Endodermal cell (in vitro differentiated cells): ENCODE results near the gene MTSS2. TPM values are rescaled to one million over a fixed set of nuclear protein-coding genes. Genes with fewer than 3 reads are reported as not detected.

Experiments used
- DNase-seq: peaks from one replicate; pipeline ENCODE4 v3.0.0-alpha.2; 2017
- H3K27ac ChIP-seq: 2 replicates; pipeline ENCODE4 v1.5.1; 2013; ENCODE audit warnings: mild to moderate bottlenecking, low read depth, low read length, moderate library complexity
- H3K27me3 ChIP-seq: 2 replicates; pipeline ENCODE4 v1.6.1; 2013; ENCODE audit warnings: mild to moderate bottlenecking, low read length, moderate library complexity; ENCODE audit not compliant: insufficient read depth, control insufficient read depth, poor library complexity, severe bottlenecking
- H3K36me3 ChIP-seq: 2 replicates; pipeline ENCODE4 v1.7.0; 2013; ENCODE audit warnings: mild to moderate bottlenecking, low read length, moderate library complexity; ENCODE audit not compliant: control insufficient read depth, insufficient read depth
- H3K4me1 ChIP-seq: one replicate; pipeline ENCODE4 v1.7.0; 2013; ENCODE audit warnings: low read length; ENCODE audit not compliant: control insufficient read depth, insufficient read depth
- H3K4me3 ChIP-seq: 2 replicates; pipeline ENCODE4 v1.5.1; 2013; ENCODE audit warnings: mild to moderate bottlenecking, low read length, moderate library complexity
- H3K9ac ChIP-seq: 2 replicates; pipeline ENCODE4 v1.6.1; 2013; ENCODE audit warnings: mild to moderate bottlenecking, low read length, moderate library complexity; ENCODE audit not compliant: poor library complexity, severe bottlenecking; ENCODE audit errors: extremely low read depth
- H3K9me3 ChIP-seq: 2 replicates; pipeline ENCODE4 v1.6.1; 2013; ENCODE audit warnings: mild to moderate bottlenecking, low read length, moderate library complexity; ENCODE audit not compliant: control insufficient read depth
- H3K27ac Mint-ChIP-seq: 2 replicates; pipeline ENCODE4 v1.8.0; 2020; ENCODE audit warnings: mixed read lengths
- H3K27me3 Mint-ChIP-seq: 2 replicates; pipeline ENCODE4 v1.8.0; 2021; ENCODE audit warnings: mild to moderate bottlenecking, mixed read lengths; ENCODE audit not compliant: insufficient read depth
- H3K36me3 Mint-ChIP-seq: 2 replicates; pipeline ENCODE4 v1.8.0; 2020; ENCODE audit warnings: low read depth, mixed read lengths
- H3K4me1 Mint-ChIP-seq: 2 replicates; pipeline ENCODE4 v1.8.0; 2020; ENCODE audit warnings: mixed read lengths
- H3K4me3 Mint-ChIP-seq: 2 replicates; pipeline ENCODE4 v1.8.0; 2020; ENCODE audit warnings: mild to moderate bottlenecking, moderate library complexity, mixed read lengths
- H3K9me3 Mint-ChIP-seq: 2 replicates; pipeline ENCODE4 v1.8.0; 2020; ENCODE audit warnings: mild to moderate bottlenecking, mixed read lengths
- WGBS, 2 experiments: methylation state at CpG; one replicate each; pipeline versions ENCODE4 v1.1.5 to v1.1.7; 2013; ENCODE audit warnings: missing lambda C conversion rate in 2 of 2, mixed read lengths in 1 of 2; ENCODE audit not compliant: insufficient coverage in 1 of 2, insufficient read length in 1 of 2; 5-methylcytosine and 5-hydroxymethylcytosine counted together
- total RNA-seq, 2 donors: library from RNA; stranded (reverse); fragmentation: NEBNext Ultra II Directional in 1 of 2; extraction: Animal tissue kit (Norgen Biotek cat#: 25700) in 1 of 2; gene quantifications; 2 replicates in 1 of 2; 3 replicates in 1 of 2; pipeline ENCODE4 v1.2.1, GENCODE V29; 2021
- TF ChIP-seq, protein P1 (sequence below): fragments of 200-600 bp; sonication (generic); conservative IDR thresholded peaks from 2 replicates; pipeline ENCODE4 v1.5.0; 2021; ENCODE audit warnings: antibody characterized with exemption, mild to moderate bottlenecking

MTSS2 gene
- total RNA-seq, 2 donors from 2014 or later = 23.4 to 24.0 TPM

DNA sequence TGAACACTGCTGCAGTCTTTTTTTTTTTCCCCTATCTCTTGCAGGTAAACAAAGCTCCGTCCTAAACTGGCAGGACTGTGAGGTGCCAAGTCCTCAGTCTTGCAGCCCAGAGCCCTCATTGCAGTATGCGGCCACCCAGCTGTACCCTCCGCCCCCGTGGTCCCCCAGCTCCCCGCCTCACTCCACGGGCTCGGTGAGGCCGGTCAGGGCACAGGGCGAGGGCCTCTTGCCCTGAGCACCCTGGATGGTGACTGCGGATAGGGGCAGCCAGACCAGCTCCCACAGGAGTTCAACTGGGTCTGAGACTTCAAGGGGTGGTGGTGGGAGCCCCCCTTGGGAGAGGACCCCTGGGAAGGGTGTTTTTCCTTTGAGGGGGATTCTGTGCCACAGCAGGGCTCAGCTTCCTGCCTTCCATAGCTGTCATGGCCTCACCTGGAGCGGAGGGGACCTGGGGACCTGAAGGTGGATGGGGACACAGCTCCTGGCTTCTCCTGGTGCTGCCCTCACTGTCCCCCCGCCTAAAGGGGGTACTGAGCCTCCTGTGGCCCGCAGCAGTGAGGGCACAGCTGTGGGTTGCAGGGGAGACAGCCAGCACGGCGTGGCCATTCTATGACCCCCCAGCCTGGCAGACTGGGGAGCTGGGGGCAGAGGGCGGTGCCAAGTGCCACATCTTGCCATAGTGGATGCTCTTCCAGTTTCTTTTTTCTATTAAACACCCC is 25.7 kb downstream of the MTSS2 start:
- H3K36me3 ChIP-seq = no peaks in the 10 kb centered on the region
- no peak overlapping the region for H3K9ac ChIP-seq
- DNase-seq = no peak
- Mint-ChIP-seq H3K27ac (no peak overlapping the region), H3K4me3 (no peak overlapping the region), H3K9me3 (no peaks in the 10 kb centered on the region), H3K4me1 (no peaks in the 10 kb centered on the region), H3K36me3 (peaks cover 3% of the 10 kb centered on the region), H3K27me3 (no peaks in the 10 kb centered on the region)
- no peaks in the 10 kb centered on the region for H3K27me3 ChIP-seq
- no peaks in the 10 kb centered on the region for H3K9me3 ChIP-seq
- 92 to 100% methylated on average over 3 to 16 of the region's 16 CpGs for WGBS, 2 experiments
- no peak overlapping the region for H3K4me3 ChIP-seq
- no peaks in the 10 kb centered on the region for H3K4me1 ChIP-seq
- H3K27ac ChIP-seq = no peak overlapping the region
- TF ChIP-seq, protein P1, sequence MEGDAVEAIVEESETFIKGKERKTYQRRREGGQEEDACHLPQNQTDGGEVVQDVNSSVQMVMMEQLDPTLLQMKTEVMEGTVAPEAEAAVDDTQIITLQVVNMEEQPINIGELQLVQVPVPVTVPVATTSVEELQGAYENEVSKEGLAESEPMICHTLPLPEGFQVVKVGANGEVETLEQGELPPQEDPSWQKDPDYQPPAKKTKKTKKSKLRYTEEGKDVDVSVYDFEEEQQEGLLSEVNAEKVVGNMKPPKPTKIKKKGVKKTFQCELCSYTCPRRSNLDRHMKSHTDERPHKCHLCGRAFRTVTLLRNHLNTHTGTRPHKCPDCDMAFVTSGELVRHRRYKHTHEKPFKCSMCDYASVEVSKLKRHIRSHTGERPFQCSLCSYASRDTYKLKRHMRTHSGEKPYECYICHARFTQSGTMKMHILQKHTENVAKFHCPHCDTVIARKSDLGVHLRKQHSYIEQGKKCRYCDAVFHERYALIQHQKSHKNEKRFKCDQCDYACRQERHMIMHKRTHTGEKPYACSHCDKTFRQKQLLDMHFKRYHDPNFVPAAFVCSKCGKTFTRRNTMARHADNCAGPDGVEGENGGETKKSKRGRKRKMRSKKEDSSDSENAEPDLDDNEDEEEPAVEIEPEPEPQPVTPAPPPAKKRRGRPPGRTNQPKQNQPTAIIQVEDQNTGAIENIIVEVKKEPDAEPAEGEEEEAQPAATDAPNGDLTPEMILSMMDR = no peak

DNA sequence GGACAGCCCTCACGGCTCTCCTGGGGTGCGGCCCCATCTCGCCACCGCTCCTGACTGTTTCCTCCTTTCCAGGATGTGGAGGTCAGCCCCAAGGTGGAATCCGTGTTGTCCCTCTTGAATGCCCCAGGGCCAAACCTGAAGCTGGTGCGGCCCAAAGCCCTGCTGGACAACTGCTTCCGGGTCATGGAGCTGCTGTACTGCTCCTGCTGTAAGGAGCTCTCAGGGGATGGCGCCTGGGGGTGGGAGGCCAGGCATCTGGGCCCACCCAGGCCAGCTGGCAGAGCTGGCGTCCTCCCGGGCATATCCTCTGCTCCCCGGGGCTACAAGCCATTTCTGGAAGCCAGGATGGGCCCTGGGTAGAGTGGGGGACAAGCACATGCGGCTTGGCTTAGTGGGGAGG is 26.3 kb downstream of the MTSS2 start:
- no peaks in the 10 kb centered on the region for H3K4me1 Mint-ChIP-seq
- H3K4me3 Mint-ChIP-seq = no peak overlapping the region
- Histone ChIP-seq H3K9ac (no peak overlapping the region), H3K9me3 (no peaks in the 10 kb centered on the region), H3K27me3 (no peaks in the 10 kb centered on the region), H3K36me3 (no peaks in the 10 kb centered on the region), H3K4me1 (no peaks in the 10 kb centered on the region), H3K4me3 (no peak overlapping the region), H3K27ac (no peak overlapping the region)
- H3K27ac Mint-ChIP-seq = no peak overlapping the region
- no peaks in the 10 kb centered on the region for H3K27me3 Mint-ChIP-seq
- peak; percentile 49 for DNase-seq
- TF ChIP-seq, protein P1 = no peak
- no peaks in the 10 kb centered on the region for H3K9me3 Mint-ChIP-seq
- WGBS, 2 experiments = 86 to 93% methylated on average over 3 to 12 of the region's 12 CpGs
- peaks cover 3% of the 10 kb centered on the region for H3K36me3 Mint-ChIP-seq

DNA sequence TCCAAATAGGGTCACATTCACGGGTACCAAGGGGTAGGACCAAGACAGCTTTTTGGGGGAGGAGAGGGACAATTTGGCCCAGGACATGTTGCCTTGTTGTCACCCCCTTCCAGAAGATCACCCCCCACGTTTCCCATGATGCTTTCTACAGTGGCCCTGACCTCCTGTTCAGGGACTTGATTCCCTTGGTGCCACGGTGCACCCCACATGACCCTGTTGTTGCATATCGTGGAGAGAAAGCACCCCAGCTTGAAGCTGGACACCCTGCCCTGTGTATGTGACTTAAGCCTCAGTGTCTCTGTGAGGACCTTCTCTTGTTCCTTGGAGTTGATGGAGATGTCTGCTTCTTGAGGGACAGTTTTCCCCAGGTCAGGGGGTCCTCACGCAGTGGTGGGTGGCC is 26.9 kb downstream of the MTSS2 start:
- WGBS, 2 experiments = 92 to 100% methylated on average over 3 to 5 of the region's 5 CpGs
- Histone ChIP-seq H3K4me1 (no peaks in the 10 kb centered on the region), H3K9me3 (no peaks in the 10 kb centered on the region), H3K27ac (no peak overlapping the region), H3K36me3 (no peaks in the 10 kb centered on the region), H3K4me3 (no peak overlapping the region), H3K9ac (no peak overlapping the region), H3K27me3 (no peaks in the 10 kb centered on the region)
- H3K27me3 Mint-ChIP-seq = no peaks in the 10 kb centered on the region
- peaks cover 3% of the 10 kb centered on the region for H3K36me3 Mint-ChIP-seq
- no peak overlapping the region for H3K27ac Mint-ChIP-seq
- TF ChIP-seq, protein P1 = no peak
- H3K9me3 Mint-ChIP-seq = no peaks in the 10 kb centered on the region
- no peak overlapping the region for H3K4me3 Mint-ChIP-seq
- DNase-seq = no peak
- H3K4me1 Mint-ChIP-seq = peaks cover 1% of the 10 kb centered on the region
